BLaER1 treated with 17β-estradiol and CSF1 and Interleukin-3, amounts not matched to agents 10 nM and 100 nM (cell line): Measurements from ENCODE around the gene ZER1.
A peak's percentile ranks its signal among the peaks of the same experiment; 100 is the strongest.

Experiments
- H3K27ac ChIP-seq, 11 experiments: shearing (Covaris generic); formaldehyde crosslinking; 2 replicates each; pipeline ENCODE4 v1.8.1; 2022
- H3K27me3 ChIP-seq, 11 experiments: shearing (Covaris generic); formaldehyde crosslinking; 2 replicates each; pipeline ENCODE4 v1.8.1; 2022
- H3K36me3 ChIP-seq, 11 experiments: shearing (Covaris generic); formaldehyde crosslinking; 2 replicates each; pipeline ENCODE4 v1.8.1; 2022
- H3K4me1 ChIP-seq, 10 experiments: shearing (Covaris generic); formaldehyde crosslinking; 2 replicates each; pipeline ENCODE4 v1.8.1; 2022
- H3K4me2 ChIP-seq, 11 experiments: shearing (Covaris generic); formaldehyde crosslinking; 2 replicates each; pipeline ENCODE4 v1.8.1; 2022
- H3K4me3 ChIP-seq, 10 experiments: shearing (Covaris generic); formaldehyde crosslinking; 2 replicates each; pipeline ENCODE4 v1.8.1; 2022
- H3K9ac ChIP-seq, 11 experiments: shearing (Covaris generic); formaldehyde crosslinking; 2 replicates each; pipeline ENCODE4 v1.8.1; 2022
- H3K9me3 ChIP-seq, 11 experiments: shearing (Covaris generic); formaldehyde crosslinking; replicated peaks in 1 of 11; 2 replicates each; pipeline ENCODE4 v1.8.1; 2022
- H4K20me1 ChIP-seq, 11 experiments: shearing (Covaris generic); formaldehyde crosslinking; 2 replicates each; pipeline ENCODE4 v1.8.1; 2022
- Cebpa-rat ChIP-seq, 11 experiments: shearing (Covaris generic); IDR thresholded peaks; 2 replicates each; pipeline ENCODE4 v1.8.1; 2022

The ZER1 gene

DNA sequence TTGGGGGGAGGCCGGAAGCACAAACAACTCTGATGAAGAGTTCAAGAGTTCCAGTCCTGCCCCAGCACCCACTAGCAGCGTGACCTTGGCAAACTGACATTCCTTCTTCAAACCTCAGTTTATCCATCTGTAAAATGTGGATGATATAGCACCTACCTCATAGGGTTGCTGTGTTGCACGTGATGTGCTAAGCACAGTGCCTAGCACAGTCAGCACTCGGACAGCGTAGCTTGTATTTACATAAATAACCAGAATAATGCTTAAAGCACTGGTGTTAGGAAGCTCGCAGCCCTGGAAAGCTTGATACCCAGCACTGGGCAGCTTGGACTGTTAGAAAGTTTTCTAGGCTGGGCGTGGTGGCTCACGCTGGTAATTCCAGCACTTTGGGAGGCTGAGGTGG is 64.3 kb downstream of the ZER1 start:
- no peaks in the 10 kb centered on the region for H3K9me3 ChIP-seq
- H3K36me3 ChIP-seq: peaks cover 1 to 50% (median 19%) of the 10 kb centered on the region in 11 experiments; a peak in 19 of 22 replicates
- H4K20me1 ChIP-seq: peaks cover 0 to 7% (median 0%) of the 10 kb centered on the region in 11 experiments; a peak in 2 of 22 replicates
- H3K27me3 ChIP-seq: no peaks in the 10 kb centered on the region
- H3K9ac ChIP-seq: 0 out of 22 replicates have a peak overlapping the region, but pooled peaks of 1 of the 11 experiments have one; percentile 17
- peaks cover 11 to 47% (median 36%) of the 10 kb centered on the region in 10 experiments for H3K4me1 ChIP-seq
- no peak for TF ChIP-seq Cebpa-rat (IDR thresholded peaks at IDR 0.05)
- H3K4me3 ChIP-seq: no peak overlapping the region
- H3K27ac ChIP-seq: peak overlapping the region in 2 of 11 experiments; percentile 70 to 81; a peak in 3 of 22 replicates
- H3K4me2 ChIP-seq: peak overlapping the region in 1 of 11 experiments; percentile 2; a peak in 3 of 22 replicates

- H3K9ac ChIP-seq: peak overlapping the region in 4 of 11 experiments; percentile 19 to 88 (median 55); a peak in 5 of 22 replicates
Observed at GRCh38 chr9:128706671-128707381, 64.9 kb downstream of the ZER1 start.

DNA sequence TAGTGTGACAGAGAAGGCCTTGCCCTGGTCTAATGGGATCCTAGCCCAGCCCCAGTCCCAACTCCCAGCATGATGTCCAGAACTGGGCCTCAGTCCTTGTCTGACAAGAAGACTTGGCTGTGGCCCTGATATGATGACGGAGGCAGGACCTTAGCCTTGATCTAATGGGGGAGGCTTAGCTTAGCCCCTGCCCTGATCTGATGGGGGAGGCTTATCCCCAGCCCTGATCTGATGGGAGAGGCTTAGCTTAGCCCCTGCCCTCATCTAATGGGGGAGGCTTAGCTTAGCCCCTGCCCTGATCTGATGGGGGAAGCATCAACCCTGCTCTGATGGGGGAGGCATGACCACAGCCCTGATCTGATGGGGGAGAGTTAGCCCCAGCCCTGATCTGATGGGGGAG is 65.7 kb downstream of the ZER1 start:
- peak overlapping the region in 4 of 11 experiments; percentile 19 to 88 (median 86); a peak in 5 of 22 replicates for H3K9ac ChIP-seq
- peak overlapping the region in 8 of 11 experiments; percentile 7 to 82 (median 64); a peak in 12 of 22 replicates for H3K27ac ChIP-seq
- TF ChIP-seq Cebpa-rat (IDR thresholded peaks at IDR 0.05): no peak
- no peaks in the 10 kb centered on the region for H3K27me3 ChIP-seq
- no peaks in the 10 kb centered on the region for H3K9me3 ChIP-seq
- peaks cover 0 to 13% (median 0%) of the 10 kb centered on the region in 11 experiments; a peak in 2 of 22 replicates for H4K20me1 ChIP-seq
- peaks cover 0 to 39% (median 16%) of the 10 kb centered on the region in 11 experiments; a peak in 16 of 22 replicates for H3K36me3 ChIP-seq
- no peak overlapping the region for H3K4me3 ChIP-seq
- H3K4me2 ChIP-seq: peak overlapping the region in 7 of 11 experiments; percentile 82 to 99 (median 94); a peak in 10 of 22 replicates
- H3K4me1 ChIP-seq: peaks cover 15 to 55% (median 46%) of the 10 kb centered on the region in 10 experiments

More at GRCh38 chr9:128706671-128707381, 64.9 kb downstream of the ZER1 start:
- Histone ChIP-seq H3K9me3 (no peaks in the 10 kb centered on the region), H3K27me3 (no peaks in the 10 kb centered on the region), H4K20me1 (peaks cover 0 to 7% (median 0%) of the 10 kb centered on the region in 11 experiments; a peak in 2 of 22 replicates), H3K36me3 (peaks cover 0 to 44% (median 16%) of the 10 kb centered on the region in 11 experiments; a peak in 17 of 22 replicates), H3K27ac (peak overlapping the region in 6 of 11 experiments; percentile 31 to 82 (median 64); a peak in 10 of 22 replicates), H3K4me2 (peak overlapping the region in 2 of 11 experiments; percentile 97 to 98; a peak in 2 of 22 replicates), H3K4me3 (no peak overlapping the region), H3K4me1 (peaks cover 15 to 49% (median 40%) of the 10 kb centered on the region in 10 experiments)
- no peak for TF ChIP-seq Cebpa-rat (IDR thresholded peaks at IDR 0.05)

DNA sequence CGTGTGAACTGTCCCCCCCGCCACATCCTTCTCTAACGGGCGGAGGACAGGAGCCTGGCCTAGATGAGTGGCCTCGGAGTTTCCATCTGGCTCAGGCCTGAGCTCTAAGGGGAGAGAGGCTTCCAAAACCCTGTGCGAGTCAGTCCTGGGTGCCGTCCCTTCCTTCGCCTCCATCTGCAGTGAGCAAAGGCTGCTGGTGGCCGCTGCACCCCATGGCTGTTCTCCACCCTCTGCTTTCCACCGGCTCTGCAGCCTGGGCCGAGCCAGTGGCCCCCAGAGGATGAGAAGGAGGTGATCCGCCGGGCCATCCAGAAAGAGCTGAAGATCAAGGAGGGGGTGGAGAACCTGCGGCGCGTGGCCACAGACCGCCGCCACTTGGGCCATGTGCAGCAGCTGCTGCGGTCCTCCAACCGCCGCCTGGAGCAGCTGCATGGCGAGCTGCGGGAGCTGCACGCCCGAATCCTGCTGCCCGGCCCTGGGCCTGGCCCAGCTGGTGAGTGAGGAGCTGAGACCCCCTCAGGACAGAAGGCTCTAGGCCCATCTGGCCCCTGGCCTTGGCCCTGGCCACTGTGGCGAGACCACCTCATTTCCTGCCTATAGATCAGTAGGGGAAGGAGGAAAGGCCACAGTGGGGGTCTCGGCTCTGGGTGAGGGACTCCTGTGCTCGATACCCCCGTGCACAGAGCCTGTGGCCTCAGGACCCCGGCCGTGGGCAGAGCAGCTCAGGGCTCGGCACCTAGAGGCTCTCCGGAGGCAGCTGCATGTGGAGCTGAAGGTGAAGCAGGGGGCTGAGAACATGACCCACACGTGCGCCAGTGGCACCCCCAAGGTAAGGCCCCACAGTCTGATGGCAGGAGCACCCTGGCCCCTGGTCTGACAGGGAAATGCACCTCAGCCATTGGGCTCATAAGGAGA is 66.4 kb downstream of the ZER1 start:
- TF ChIP-seq Cebpa-rat (IDR thresholded peaks at IDR 0.05): no peak
- peak overlapping the region in 8 of 11 experiments; percentile 7 to 82 (median 64); a peak in 14 of 22 replicates for H3K27ac ChIP-seq

DNA sequence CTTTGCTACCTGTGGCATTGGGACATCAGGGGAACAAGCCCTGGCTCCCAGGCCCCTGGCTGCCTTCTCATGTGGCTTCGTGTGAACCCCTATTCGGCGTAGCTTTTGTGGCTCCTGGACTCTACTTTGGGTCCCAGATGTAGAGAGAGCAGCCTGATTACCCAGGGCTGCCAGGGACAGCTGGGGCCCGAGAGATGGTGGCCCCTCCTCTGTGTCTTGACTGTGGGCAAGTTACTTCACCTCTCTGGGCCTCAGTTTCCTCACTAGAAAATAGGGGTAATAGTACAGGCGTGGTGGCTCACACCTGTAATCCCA is 67.4 kb downstream of the ZER1 start:
- Histone ChIP-seq H3K9me3 (no peaks in the 10 kb centered on the region), H3K4me1 (peaks cover 15 to 55% (median 46%) of the 10 kb centered on the region in 10 experiments), H3K4me2 (peak overlapping the region; percentile 82 to 99 (median 96)), H4K20me1 (peaks cover 0 to 19% (median 0%) of the 10 kb centered on the region in 11 experiments; a peak in 2 of 22 replicates), H3K36me3 (peaks cover 0 to 29% (median 16%) of the 10 kb centered on the region in 11 experiments; a peak in 16 of 22 replicates), H3K27me3 (no peaks in the 10 kb centered on the region), H3K27ac (peak overlapping the region in 7 of 11 experiments; percentile 67 to 84 (median 77); a peak in 13 of 22 replicates), H3K9ac (peak overlapping the region in 10 of 11 experiments; percentile 74 to 88 (median 86); a peak in 16 of 22 replicates), H3K4me3 (peak overlapping the region in 9 of 10 experiments; percentile 75 to 92 (median 86); a peak in 11 of 20 replicates)
- TF ChIP-seq Cebpa-rat (IDR thresholded peaks at IDR 0.05): no peak

More for the DNA sequence above, 66.4 kb downstream of the ZER1 start:
- peak overlapping the region in 6 of 11 experiments; percentile 26 to 88 (median 86); a peak in 11 of 22 replicates for H3K9ac ChIP-seq
- H3K4me2 ChIP-seq: peak overlapping the region in 9 of 11 experiments; percentile 82 to 99 (median 95); a peak in 18 of 22 replicates
- no peak overlapping the region for H3K4me3 ChIP-seq
- H3K27me3 ChIP-seq: no peaks in the 10 kb centered on the region
- no peaks in the 10 kb centered on the region for H3K9me3 ChIP-seq
- H4K20me1 ChIP-seq: peaks cover 0 to 14% (median 0%) of the 10 kb centered on the region in 11 experiments; a peak in 2 of 22 replicates
- peaks cover 0 to 32% (median 16%) of the 10 kb centered on the region in 11 experiments; a peak in 16 of 22 replicates for H3K36me3 ChIP-seq
- H3K4me1 ChIP-seq: peaks cover 15 to 55% (median 46%) of the 10 kb centered on the region in 10 experiments

GRCh38 chr9:128703616-128704355 is 67.9 kb downstream of the ZER1 start:
- Histone ChIP-seq H3K4me2 (peak overlapping the region; percentile 82 to 99 (median 96)), H3K36me3 (peaks cover 0 to 29% (median 16%) of the 10 kb centered on the region in 11 experiments; a peak in 16 of 22 replicates), H3K4me1 (peaks cover 15 to 55% (median 46%) of the 10 kb centered on the region in 10 experiments), H3K4me3 (peak overlapping the region; percentile 75 to 92 (median 84)), H4K20me1 (peaks cover 0 to 19% (median 0%) of the 10 kb centered on the region in 11 experiments; a peak in 2 of 22 replicates), H3K9me3 (no peaks in the 10 kb centered on the region), H3K27ac (peak overlapping the region; percentile 40 to 84 (median 75); a peak in 20 of 22 replicates), H3K9ac (peak overlapping the region; percentile 74 to 88 (median 86)), H3K27me3 (no peaks in the 10 kb centered on the region)
- TF ChIP-seq Cebpa-rat (IDR thresholded peaks at IDR 0.05): no peak

DNA sequence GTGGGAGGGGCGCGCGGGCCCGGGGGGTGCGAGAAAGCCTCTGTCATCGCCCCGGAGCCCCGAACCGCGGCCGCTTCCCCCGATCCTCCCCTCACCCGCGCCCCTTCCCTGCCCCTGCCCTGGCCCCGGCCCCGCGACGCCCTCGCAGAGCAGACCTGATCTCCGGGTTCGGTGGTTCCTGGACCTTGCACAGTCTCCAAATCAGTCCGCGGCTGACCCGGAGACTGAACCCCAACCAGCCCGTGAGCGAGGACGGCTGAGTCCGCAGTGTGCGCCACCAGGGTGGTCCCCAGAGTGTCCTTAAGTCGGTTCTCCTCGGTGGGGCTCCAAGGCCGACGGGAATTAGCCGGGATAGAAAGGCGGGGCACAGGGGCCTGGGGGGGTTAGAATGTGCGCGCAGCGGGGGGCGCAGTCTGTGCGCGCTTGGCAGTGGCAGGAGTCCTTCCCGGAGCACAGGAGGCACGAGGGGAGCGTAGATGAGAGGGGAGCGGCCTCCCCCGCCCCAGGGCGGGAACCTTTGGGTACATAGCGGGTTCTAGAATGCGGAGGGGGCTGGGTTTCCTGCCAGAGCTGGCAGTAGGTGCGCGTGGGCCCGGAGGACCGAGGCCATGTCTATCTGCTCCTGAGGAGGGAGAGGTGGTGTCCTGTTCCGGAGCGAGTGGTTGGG is 68.6 kb downstream of the ZER1 start:
- Histone ChIP-seq H3K4me2 (peak overlapping the region; percentile 82 to 99 (median 96)), H3K36me3 (peaks cover 0 to 26% (median 14%) of the 10 kb centered on the region in 11 experiments; a peak in 16 of 22 replicates), H3K27me3 (no peaks in the 10 kb centered on the region), H3K9ac (peak overlapping the region; percentile 74 to 88 (median 86)), H4K20me1 (peaks cover 0 to 19% (median under 1%) of the 10 kb centered on the region in 11 experiments; a peak in 6 of 22 replicates), H3K9me3 (no peaks in the 10 kb centered on the region), H3K27ac (peak overlapping the region; percentile 40 to 84 (median 75); a peak in 21 of 22 replicates), H3K4me3 (peak overlapping the region; percentile 75 to 92 (median 84)), H3K4me1 (peaks cover 15 to 55% (median 46%) of the 10 kb centered on the region in 10 experiments)
- no peak for TF ChIP-seq Cebpa-rat (IDR thresholded peaks at IDR 0.05)
